Small intestine (tissue), 7 donors: Measurements from ENCODE around the gene INTS4. TPM values are rescaled to one million over a fixed set of nuclear protein-coding genes. Genes with fewer than 3 reads are reported as not detected.

Experiments
- DNase-seq, 2 donors: peaks; one replicate each; pipeline versions ENCODE4 v3.0.0 to v3.0.0-alpha.2; 2013
- FAIRE-seq: peaks from 2 replicates; lab custom pipeline; 2012; peaks lifted over from hg19 to GRCh38; lab: Jason Lieb, UNC
- H3K27ac ChIP-seq, 3 donors: one replicate each; pipeline ENCODE4 v1.5.1; 2013; ENCODE audit warnings: low read length in 2 of 3, mild to moderate bottlenecking in 2 of 3, control low read depth in 1 of 3, inconsistent platforms in 1 of 3, low read depth in 1 of 3, moderate library complexity in 1 of 3
- H3K27me3 ChIP-seq, 3 donors: one replicate each; pipeline ENCODE4 v1.6.1; 2013; ENCODE audit warnings: low read length in 3 of 3, inconsistent platforms in 1 of 3; ENCODE audit not compliant: control insufficient read depth in 3 of 3, insufficient read depth in 3 of 3
- H3K36me3 ChIP-seq, 3 donors: one replicate each; pipeline ENCODE4 v1.6.1; 2013; ENCODE audit warnings: low read length in 3 of 3, inconsistent platforms in 1 of 3, low read depth in 1 of 3, mild to moderate bottlenecking in 1 of 3, moderate library complexity in 1 of 3; ENCODE audit not compliant: control insufficient read depth in 3 of 3, insufficient read depth in 2 of 3
- H3K4me1 ChIP-seq, 3 donors: one replicate each; pipeline ENCODE4 v1.6.1; 2013; ENCODE audit warnings: low read length in 2 of 3, inconsistent platforms in 1 of 3, low read depth in 1 of 3, mild to moderate bottlenecking in 1 of 3, moderate library complexity in 1 of 3; ENCODE audit not compliant: control insufficient read depth in 3 of 3, insufficient read depth in 2 of 3
- H3K4me3 ChIP-seq, 3 donors: one replicate each; pipeline ENCODE4 v1.5.1; 2013; ENCODE audit warnings: low read length in 3 of 3, control low read depth in 1 of 3, inconsistent platforms in 1 of 3, low read depth in 1 of 3, mild to moderate bottlenecking in 1 of 3, moderate library complexity in 1 of 3
- H3K9me3 ChIP-seq, 2 donors: one replicate each; pipeline ENCODE4 v1.6.1; 2013; ENCODE audit warnings: low read depth in 1 of 2, low read length in 1 of 2; ENCODE audit not compliant: control insufficient read depth in 2 of 2, insufficient read depth in 1 of 2
- WGBS, 3 donors: extraction: QIAGEN DNeasy Blood & Tissue Kit; methylation state at CpG; one replicate each; pipeline ENCODE4 v1.1.7; 2013; 5-methylcytosine and 5-hydroxymethylcytosine counted together
- polyA plus RNA-seq, 4 donors: library from polyadenylated mRNA; stranded (reverse) in 3 of 4; unstranded in 1 of 4; fragments of 200-250 nt in 3 of 4; fragments of 120-200 nt in 1 of 4; gene quantifications; one replicate each; pipeline versions ENCODE4 v1.2.1 to v1.2.3, GENCODE V29; 2013
- donor health status: healthy with polysubstance abuse.
- donor health status: control.
- donor health status: control.
- donor health status: Bipolar disorder and iron deficiency.
- donor health status: healthy.

The INTS4 gene
- polyA plus RNA-seq, 4 donors = 15.1 to 28.0 (median 20.4) TPM

- FAIRE-seq (no peak), DNase-seq (peak in 1 of 2 donors; percentile 38)
- no peaks in the 10 kb centered on the region for H3K9me3 ChIP-seq
- no peak overlapping the region for H3K4me3 ChIP-seq
- 26 to 64% (median 40%) methylated on average over 8 of the region's 8 CpGs for WGBS, 3 donors
- H3K36me3 ChIP-seq = no peaks in the 10 kb centered on the region
- peak overlapping the region in 1 of 3 donors; percentile 8 for H3K27ac ChIP-seq
- H3K27me3 ChIP-seq = no peaks in the 10 kb centered on the region
- H3K4me1 ChIP-seq = peaks cover 2 to 4% (median 3%) of the 10 kb centered on the region in 3 donors
Observed at GRCh38 chr11:78038697-78039313, 44.3 kb upstream of the INTS4 start.

DNA sequence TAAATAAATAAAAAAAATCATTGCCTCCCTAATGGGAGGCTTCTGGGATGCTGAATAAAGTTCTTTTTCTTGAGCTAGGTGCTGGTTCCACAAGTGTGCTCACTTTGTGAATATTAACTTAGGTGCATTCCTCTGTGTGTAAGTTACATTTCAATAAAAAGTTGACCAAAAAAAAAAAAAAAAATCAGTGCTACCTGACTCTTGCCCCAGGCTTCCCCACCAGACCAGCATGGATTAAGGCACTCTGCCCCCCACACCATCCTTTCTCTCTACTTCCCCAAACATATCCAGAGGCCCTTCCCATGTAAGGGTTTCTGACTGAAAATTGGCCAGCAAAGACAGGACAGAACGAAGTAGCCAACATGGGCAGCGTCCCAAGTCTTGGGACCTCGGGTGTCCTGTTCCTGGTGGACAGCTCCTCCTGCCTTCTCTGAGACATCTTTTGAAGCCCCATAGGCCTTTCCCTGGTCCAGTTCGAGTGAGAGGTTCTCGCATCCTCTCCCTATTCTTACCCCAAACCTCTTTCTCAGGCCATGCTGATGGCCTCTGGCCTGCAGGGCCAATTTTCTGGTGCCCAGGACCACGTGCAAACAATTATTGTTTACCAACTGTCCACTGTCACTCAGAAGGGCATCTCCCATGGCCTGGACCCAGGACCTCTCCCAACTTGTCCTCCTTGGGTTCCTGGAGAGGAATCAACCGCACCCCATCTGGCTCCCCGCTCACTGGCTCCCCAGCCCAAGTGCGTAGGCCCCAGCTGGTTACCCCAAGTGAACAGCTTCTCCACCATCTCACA lies 43.6 kb upstream of the INTS4 start:
- WGBS, 3 donors = 80 to 87% (median 81%) methylated on average over 9 of the region's 9 CpGs
- peak overlapping the region in 1 of 3 donors; percentile 6 for H3K27ac ChIP-seq
- no peak for DNase-seq
- no peaks in the 10 kb centered on the region for H3K27me3 ChIP-seq
- no peaks in the 10 kb centered on the region for H3K9me3 ChIP-seq
- FAIRE-seq = no peak
- no peaks in the 10 kb centered on the region for H3K36me3 ChIP-seq
- peaks cover 2 to 4% (median 3%) of the 10 kb centered on the region in 3 donors for H3K4me1 ChIP-seq
- H3K4me3 ChIP-seq = no peak overlapping the region

DNA sequence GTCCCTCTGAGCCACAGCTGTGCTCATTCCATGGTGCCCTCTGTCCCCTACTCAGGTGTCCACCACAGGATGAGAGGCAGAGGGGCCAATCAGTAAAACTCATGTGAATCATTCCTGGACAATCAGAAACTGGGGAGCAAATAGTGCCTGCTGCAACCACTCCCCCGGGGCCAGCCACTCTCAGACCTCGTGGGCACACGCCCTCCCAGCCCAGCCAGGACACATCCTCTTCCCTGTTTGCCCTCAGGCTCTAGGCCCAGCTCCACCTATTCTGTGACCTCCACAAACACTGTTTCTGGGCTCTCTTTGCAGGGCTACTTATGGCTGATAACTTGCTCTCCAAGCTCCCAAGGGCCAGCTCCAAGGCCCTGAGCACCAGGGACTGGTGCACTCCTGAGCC lies 42.6 kb upstream of the INTS4 start:
- DNase-seq (peak in 1 of 2 donors; percentile 58), FAIRE-seq (no peak)
- peaks cover 2 to 4% (median 3%) of the 10 kb centered on the region in 3 donors for H3K4me1 ChIP-seq

GRCh38 chr11:78036313-78036712 lies 41.8 kb upstream of the INTS4 start:
- Histone ChIP-seq H3K27me3 (no peaks in the 10 kb centered on the region), H3K4me3 (no peak overlapping the region), H3K4me1 (peaks cover 2 to 7% (median 3%) of the 10 kb centered on the region in 3 donors), H3K9me3 (no peaks in the 10 kb centered on the region), H3K27ac (no peak overlapping the region), H3K36me3 (no peaks in the 10 kb centered on the region)
- no peak for DNase-seq
- 85 to 94% (median 90%) methylated on average over 3 of the region's 3 CpGs for WGBS, 3 donors
- FAIRE-seq = no peak

More for the DNA sequence above, 42.6 kb upstream of the INTS4 start:
- Histone ChIP-seq H3K4me3 (no peak overlapping the region), H3K27me3 (no peaks in the 10 kb centered on the region), H3K36me3 (no peaks in the 10 kb centered on the region), H3K9me3 (no peaks in the 10 kb centered on the region), H3K27ac (no peak overlapping the region)
- 4 to 58% (median 23%) methylated on average over 2 to 3 of the region's 3 CpGs for WGBS, 3 donors

DNA sequence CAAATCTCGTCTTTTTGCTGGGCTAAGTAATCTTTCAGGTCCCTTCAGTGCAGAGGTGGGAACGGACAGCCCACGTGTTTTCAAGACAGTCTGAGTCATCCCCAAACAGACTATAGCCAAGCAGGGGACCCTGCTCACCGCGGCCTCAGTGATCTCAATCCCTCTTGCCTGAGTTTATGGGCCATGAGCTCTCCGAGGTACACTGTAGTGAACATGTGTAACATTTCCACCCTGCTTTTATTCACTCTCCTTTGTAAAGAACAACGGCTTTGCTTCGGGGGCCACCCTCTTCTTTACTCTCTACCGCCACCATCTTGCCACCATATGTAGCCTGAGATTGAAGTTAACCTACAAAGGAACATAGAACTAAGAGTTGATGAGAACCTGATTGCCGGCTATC lies 40.2 kb upstream of the INTS4 start:
- H3K27me3 ChIP-seq = no peaks in the 10 kb centered on the region
- FAIRE-seq (no peak), DNase-seq (no peak)
- WGBS, 3 donors = 66 to 81% (median 79%) methylated on average over 10 of the region's 10 CpGs
- no peak overlapping the region for H3K4me3 ChIP-seq
- no peaks in the 10 kb centered on the region for H3K36me3 ChIP-seq
- H3K27ac ChIP-seq = no peak overlapping the region
- peaks cover 3 to 8% (median 5%) of the 10 kb centered on the region in 3 donors for H3K4me1 ChIP-seq
- H3K9me3 ChIP-seq = no peaks in the 10 kb centered on the region

GRCh38 chr11:78033040-78033439 lies 38.6 kb upstream of the INTS4 start:
- no peak for FAIRE-seq
- no peaks in the 10 kb centered on the region for H3K36me3 ChIP-seq
- 43 to 84% (median 57%) methylated on average over 4 of the region's 4 CpGs for WGBS, 3 donors

GRCh38 chr11:78032090-78032489 lies 37.6 kb upstream of the INTS4 start:
- H3K36me3 ChIP-seq = no peaks in the 10 kb centered on the region
- no peaks in the 10 kb centered on the region for H3K27me3 ChIP-seq
- no peaks in the 10 kb centered on the region for H3K9me3 ChIP-seq
- DNase-seq (no peak), FAIRE-seq (no peak)
- no peak overlapping the region for H3K27ac ChIP-seq
- H3K4me1 ChIP-seq = peaks cover under 1 to 8% (median 2%) of the 10 kb centered on the region in 3 donors
- H3K4me3 ChIP-seq = no peak overlapping the region

More at GRCh38 chr11:78033040-78033439, 38.6 kb upstream of the INTS4 start:
- Histone ChIP-seq H3K4me3 (no peak overlapping the region), H3K27me3 (no peaks in the 10 kb centered on the region), H3K27ac (no peak overlapping the region), H3K4me1 (peaks cover 2 to 8% (median 3%) of the 10 kb centered on the region in 3 donors), H3K9me3 (no peaks in the 10 kb centered on the region)
- no peak for DNase-seq

- H3K36me3 ChIP-seq = no peaks in the 10 kb centered on the region
- FAIRE-seq (no peak), DNase-seq (no peak)
- 77 to 93% (median 91%) methylated on average over 3 of the region's 3 CpGs for WGBS, 3 donors
- H3K4me1 ChIP-seq = peaks cover 0 to 8% (median 2%) of the 10 kb centered on the region in 3 donors
- H3K4me3 ChIP-seq = no peak overlapping the region
- H3K27me3 ChIP-seq = no peaks in the 10 kb centered on the region
- no peaks in the 10 kb centered on the region for H3K9me3 ChIP-seq
- no peak overlapping the region for H3K27ac ChIP-seq
Observed at GRCh38 chr11:78031629-78032028, 37.2 kb upstream of the INTS4 start.
